Caki2 (cell line): ENCODE data around the gene LRFN2. TPM values are rescaled to one million over a fixed set of nuclear protein-coding genes. Genes with fewer than 3 reads are reported as not detected.

Experiments used
- DNase-seq: peaks from one replicate; pipeline ENCODE4 v3.0.0-alpha.2; 2015; ENCODE audit warnings: low read depth
- in situ Hi-C: cut with HindIII; loops from 2 replicates; pipeline ENCODE4 v1.10.0; 2016; ENCODE audit warnings: low sequenced_read_pairs, low pct_unique_long_range_greater_than_20kb, mixed read lengths
- total RNA-seq: library from RNA; depleted of rRNA; stranded (reverse); fragments of >200 nt; shearing (Covaris generic); gene quantifications from 2 replicates; pipeline ENCODE4 v1.2.3, GENCODE V29; 2014; ENCODE audit warnings: low replicate concordance

LRFN2 gene
- total RNA-seq, 1 experiment from 2014 or later: not detected

DNA sequence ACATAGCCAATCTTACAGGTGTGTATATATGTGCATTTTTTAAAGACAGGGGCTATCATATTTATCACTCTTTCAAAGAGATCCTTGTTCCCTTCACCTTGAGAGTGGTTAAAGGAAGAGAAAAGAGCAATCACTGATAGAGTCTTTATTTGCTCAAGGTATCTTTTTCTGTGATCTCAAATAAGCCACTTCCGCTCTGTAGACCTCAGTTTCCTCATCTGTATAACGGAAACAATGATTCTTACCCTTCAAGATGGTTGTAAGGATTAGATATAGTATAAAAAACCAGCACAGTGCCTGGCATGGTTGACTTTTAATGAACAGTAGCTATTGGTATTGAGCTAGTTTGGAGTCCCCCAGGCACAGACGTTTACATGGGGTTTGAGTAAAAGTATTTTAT lies 10.1 kb upstream of the LRFN2 start:
- DNase-seq: no peak
- in situ Hi-C loops: no loop called here

DNA sequence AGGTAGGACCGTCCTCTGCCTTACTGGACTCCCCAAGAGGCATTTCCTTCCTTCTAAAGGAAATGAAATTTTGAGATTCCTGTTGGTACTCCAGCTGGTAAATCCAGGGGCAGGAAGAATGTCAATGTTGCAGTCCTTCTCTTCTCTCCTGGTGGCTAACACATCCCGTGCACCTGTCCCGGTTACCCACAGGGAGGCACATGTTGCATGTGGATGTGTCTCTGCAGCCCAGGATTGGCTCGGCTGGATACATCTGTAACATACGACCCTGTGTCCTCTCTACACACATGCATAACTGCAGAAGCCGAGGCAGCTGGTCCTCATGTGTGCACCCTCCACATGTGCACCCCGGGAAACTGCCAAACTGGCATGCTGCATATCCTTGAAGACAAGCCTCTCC lies 1.3 kb upstream of the LRFN2 start:
- no peak for DNase-seq
- in situ Hi-C loops: no loop called here

DNA sequence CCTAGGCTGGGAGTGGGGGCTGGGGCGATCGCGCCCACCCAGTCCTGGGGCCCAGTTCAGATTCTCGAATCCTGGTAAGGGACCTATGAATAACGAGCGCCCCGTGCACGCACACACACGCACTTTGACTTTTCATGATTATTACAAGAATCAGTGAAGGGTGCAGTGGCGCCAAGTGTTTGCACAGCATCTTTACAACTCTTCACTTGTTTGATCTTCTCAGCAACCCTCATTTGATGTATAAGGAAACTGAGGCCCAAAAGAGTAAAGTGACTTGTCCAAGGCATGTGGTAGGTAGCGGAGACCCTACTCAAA lies 863 bp upstream of the LRFN2 start:
- no peak for DNase-seq
- in situ Hi-C loops: no loop called here

DNA sequence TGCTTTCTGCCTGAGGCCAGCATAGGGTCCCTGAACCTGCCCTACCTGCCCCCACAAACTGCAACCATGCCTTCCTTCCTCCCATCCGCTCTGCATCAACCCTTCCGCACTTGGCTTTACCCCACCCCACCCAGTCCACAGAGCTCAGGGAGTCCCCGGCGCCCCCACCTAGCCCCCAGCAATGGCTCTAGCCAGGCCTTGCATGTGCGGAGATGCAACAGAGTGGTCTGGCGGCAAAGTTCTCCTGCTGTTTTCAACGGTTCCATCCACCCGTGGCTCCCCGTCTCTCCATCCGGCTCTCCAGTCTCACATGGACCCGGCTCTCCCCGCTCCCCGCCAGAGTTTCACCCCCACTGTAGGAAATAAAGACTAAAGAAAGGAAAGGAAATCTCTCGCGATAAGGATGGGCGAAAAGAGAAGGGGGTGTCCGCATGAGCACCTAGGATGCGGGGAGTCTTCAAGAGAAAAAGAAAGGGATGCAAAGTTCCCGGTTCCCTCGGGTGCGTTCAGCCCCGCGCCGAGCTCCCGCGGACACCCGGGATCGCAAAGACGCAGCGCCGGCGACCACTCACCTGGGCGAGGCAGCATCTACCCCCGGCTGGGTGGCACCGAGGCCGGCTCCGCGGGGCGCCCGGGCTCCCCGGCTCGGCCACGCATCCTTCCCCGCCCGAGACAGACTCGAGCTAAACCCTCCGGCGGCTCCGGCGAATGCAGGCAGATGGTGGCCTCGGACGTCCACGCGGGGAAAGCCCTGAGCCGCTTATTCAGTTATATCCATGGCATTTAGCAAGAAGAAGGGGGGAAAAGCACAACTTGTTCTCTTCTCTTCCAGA lies 579 bp downstream of the LRFN2 start:
- no peak for DNase-seq
- in situ Hi-C loops: no loop called here

DNA sequence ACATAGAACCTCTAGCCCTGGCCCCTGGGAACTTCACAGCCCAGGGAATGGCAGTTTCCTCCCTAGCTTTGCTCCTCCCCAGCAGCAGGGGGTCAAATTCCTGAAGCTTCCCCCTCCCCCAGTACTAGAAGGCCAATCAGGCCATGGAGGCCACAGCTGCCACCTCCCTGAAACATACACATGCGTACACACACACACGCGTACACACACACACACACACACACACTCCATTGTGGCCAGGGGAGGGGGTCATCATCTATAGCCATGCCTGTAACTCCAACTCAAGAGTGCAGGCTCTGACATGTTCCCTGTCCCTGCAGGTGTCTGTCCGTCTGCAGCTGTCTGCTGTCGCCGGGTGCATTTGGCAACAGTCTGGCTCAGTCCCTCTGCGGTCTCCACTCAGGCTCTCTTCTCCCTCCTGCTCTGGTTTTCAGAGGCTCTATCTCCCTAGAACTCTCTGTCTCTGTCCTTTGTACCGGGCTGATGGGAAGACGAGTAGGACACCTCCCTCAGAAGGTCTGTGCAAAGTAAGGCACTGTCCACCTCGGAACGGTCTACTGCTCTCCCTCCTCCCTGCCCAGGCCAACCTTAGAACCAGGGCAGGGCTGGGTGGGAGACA lies 1.4 kb downstream of the LRFN2 start:
- no peak for DNase-seq
- in situ Hi-C loops: no loop called here

DNA sequence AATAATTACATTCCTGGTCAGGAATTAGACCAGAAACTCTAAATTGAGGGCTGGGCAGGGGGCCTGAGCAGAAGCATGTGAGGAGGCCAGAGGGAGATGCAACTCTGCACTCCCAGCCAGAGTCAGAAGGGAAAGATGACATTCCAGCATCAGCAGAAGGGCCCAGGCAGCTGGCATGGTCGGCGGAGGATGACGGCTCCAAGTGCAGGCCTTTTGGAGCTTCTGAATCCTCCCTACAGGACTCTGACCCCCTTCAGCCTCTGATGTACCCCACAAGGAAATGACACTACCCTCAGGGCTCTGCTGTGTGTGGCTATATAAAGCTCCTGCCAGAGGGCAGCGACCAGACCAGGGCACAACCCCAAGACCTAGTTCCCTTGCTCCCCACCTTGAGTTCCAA lies 1.9 kb downstream of the LRFN2 start:
- in situ Hi-C loops: no loop called here

DNA sequence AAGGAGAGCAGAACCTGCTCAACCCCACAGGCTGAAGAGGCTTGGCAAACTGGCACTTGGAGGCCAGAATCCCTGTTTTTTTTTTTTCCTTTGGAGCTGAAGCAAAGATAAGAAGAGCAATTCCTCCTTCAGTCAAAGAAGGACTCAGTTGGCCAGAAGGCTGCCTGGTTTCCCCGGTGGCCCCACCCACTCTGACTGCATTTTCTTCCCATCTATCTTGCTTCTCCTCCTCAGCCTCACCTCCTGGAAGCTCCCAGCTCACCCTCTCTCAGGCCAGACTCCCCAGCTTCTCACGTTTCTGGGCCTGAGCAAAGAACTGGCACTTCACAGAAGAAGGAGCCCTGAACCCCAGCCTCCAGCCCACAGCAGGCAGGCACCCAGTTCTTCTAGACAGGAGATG lies 2.4 kb downstream of the LRFN2 start:
- in situ Hi-C loops: no loop called here
- DNase-seq: no peak

More for the DNA sequence above, 1.9 kb downstream of the LRFN2 start:
- no peak for DNase-seq

DNA sequence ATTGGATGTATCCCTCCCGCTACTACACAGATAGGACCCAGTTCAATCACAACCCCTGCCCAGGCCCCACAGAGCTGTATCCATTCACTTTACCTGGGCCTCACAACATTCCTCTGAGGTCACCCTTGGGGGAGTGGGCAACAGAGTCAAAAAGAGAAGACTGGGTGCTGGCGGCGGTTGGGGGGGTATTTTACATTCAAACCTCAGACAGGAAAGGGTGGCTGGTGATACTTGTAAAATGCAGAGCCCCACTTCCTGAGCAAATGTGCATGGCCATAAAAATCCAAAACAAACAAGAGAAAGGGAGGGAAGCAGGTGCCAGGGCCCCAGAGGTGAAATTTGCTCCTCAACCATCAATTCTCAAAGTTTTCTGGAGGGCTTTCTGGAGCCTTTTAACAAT lies 3.5 kb downstream of the LRFN2 start:
- in situ Hi-C loops: no loop called here
- DNase-seq: no peak

DNA sequence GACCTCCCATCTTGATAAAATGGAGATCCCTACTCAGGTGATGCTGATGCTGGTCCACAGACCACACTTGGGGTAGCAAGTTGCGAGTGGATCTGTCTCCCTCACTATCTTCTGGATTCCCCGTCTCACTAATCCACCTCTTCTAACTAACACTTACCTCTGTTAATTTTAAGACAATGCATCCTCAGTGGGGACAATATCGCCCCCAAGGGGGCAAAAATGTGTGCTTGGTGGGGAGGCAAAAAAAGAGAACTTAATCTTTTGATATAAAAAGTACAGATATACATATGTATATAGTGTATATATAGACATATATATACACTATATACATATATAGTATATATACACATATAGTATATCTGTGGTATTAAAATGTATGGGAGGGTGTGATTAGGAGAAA lies 4.3 kb downstream of the LRFN2 start:
- in situ Hi-C loops: no loop called here
- no peak for DNase-seq

DNA sequence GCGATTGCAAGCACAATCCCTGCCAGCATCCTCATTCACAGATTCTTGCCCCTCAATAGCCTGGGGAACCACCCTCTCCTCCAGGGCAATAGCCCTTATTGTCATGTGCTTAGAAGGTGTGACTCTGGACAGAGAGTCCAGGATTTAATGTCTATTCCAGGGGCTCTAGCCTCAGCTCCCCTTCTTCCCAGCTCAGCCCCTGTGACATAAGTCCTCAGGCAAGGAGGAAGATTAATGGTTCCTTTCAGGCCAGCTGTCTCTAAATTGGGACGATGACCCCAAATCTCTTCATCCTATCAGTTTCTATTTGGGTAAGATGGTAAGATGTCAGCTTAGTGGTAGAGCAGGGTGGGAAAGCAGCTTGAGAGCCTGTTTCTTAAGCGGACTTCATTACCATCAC lies 8.1 kb downstream of the LRFN2 start:
- DNase-seq: no peak
- in situ Hi-C loops: no loop called here

DNA sequence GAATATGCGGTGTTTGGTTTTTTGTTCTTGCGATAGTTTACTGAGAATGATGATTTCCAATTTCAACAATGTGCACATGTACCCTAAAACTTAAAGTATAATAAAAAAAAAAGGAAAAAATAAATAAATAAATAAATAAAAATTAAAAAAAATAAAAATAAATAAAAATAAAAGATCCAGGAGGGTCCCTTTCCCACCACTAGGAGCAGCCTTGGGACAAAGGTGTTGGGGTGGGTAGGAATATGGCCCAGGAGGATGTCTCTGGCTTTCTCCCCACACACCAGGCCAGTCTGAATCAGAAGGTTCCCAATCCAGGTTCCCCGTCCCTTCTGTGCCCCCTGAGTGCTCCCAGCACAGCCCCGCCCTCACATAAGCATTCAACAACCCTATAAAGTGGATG lies 9.5 kb downstream of the LRFN2 start:
- no peak for DNase-seq
- in situ Hi-C loops: no loop called here

DNA sequence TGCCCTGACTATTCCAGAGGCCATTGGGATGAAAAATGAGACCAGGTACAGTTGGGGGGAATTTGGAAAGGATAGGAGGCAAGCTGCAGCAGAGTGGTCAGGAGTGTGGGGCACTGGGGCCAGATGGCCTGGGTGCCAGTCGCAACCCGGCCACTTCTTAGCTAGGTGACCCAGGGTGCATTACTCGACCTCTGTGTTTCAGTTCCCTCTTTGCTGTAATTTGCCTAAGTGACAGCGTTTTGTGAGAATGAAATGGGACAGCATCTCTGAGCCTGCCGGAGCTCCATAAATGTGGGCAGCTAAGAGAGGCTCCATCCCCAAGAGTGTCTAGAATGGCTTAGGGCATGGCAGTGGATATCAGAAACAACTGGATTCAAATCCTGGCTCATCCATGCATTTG lies 13.9 kb downstream of the LRFN2 start:
- in situ Hi-C loops: no loop called here

DNA sequence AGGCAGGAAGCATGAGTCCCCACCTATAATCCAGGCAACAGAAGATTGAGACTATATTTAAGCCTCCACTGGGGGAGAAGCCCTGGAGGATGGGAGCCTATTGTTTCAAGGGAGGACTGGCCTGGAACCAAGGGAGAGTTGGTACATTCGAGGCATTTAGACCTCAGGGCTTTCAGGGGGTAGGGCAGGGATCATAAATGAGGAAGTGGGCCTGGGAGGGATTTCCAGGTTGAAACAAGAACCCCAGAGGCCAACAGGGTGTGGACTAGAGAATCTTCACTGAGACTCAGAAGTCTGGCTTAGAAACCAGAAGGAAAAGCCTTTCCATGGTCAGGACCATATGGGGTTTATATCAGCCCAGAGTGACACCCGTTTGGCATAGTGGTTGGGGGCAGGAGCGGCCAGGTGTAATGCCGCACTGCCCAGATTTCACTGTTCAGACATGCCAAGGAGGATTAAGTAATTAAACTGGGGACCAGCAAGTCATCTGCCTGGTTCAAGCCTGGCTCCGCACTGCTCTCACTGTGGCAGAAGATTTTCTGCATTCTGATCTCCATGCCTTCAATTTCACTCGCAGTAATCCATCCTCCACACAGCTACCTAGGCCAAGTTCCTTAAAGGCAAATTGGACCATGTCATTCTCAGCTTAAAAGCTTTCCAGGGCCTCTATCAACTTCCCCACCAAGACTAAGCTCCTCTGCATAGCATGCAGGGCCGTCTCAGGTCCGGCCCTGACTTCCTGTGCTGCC lies 17.8 kb downstream of the LRFN2 start:
- in situ Hi-C loops: no loop called here
- DNase-seq: no peak

More for the DNA sequence above, 13.9 kb downstream of the LRFN2 start:
- DNase-seq: no peak

DNA sequence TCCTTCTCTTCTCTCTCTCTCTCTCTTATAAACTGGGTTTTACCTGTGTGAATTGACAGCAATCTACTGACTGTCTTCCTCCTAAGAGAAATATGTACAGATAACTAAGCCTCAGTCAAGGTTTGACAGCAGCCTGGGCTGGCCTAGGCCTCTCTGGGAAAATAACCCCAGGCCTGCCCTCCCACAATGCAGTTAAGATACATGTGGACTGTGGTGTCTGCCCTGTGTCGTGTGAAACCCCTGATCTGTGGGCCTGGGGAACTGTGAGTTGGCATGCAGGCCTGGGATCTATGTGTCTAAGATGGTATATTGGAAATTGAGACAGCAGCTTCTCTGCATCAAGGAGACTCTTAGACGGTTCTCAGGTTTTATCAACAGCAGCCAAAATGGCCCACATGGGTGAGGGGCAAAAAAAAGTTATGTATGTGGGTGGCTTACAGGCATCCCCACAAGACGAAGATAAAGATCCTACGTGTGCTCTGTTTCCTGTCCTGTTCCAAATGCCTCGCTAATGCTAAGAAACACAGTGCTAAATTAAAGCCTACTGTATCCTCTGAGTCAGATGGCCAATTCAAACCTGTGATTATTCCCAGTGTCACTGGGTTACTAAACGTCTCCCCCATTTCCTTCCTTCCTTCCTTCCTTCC lies 19.0 kb downstream of the LRFN2 start:
- in situ Hi-C loops: no loop called here
- DNase-seq: no peak

DNA sequence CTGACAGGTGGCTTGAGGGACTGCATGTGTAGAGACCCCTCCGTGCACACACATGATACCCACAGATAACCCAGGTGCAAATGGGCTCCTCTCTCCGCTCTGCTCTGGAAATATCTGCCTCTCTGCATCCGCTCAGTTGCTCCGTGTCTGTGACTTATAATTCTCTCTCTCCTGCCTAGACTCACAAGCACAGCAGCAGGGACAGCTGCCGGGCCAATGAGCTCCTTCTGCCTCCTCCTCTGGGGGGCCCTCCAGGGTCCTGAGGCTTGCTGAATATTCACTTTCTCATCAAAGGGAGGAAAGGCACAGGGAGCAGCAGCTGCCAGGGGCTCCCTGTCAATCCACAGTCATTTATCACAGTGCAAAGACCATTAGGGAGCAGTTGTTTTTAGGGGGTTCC lies 24.1 kb downstream of the LRFN2 start:
- in situ Hi-C loops: no loop called here
- no peak for DNase-seq

DNA sequence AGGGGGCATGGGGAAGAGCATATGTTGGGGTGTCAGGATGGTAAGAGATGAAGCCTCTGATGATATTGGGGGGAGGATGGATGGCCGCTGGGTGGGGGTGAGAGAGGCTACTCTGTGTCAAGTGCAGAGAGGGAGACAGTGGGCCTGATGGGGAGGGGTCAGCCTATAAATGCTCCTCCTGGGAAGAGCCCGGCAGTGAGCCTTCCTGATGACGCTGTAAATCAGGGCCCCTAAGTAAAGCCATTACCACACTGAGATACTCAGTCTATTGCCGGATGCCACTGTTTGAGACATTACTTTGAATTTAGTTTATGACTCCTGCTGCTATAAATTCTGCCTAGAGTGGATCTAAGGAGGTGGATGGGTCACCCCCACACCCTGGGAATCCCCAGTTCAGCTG lies 28.1 kb downstream of the LRFN2 start:
- in situ Hi-C loops: no loop called here
- DNase-seq: no peak

DNA sequence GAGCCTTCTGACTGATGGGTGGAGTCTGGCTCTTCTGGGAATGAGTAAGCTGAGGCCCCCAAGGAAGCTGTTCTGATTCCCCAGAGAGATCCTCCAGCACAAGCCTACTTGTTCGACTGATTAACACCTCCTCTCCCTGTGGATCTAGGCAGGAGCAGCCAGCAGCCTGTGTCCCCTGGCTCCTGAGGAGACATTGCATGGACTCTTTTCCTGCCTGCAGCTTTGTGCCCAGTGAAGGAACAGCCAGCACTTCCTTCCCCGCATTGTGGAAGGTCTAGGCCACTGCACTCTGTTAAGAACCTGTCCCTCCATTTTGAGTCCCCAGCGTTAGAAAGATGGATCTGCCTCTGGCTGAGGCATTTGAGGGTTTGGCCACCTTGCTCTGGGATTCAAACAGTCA lies 29.1 kb downstream of the LRFN2 start:
- no peak for DNase-seq
- in situ Hi-C loops: no loop called here

DNA sequence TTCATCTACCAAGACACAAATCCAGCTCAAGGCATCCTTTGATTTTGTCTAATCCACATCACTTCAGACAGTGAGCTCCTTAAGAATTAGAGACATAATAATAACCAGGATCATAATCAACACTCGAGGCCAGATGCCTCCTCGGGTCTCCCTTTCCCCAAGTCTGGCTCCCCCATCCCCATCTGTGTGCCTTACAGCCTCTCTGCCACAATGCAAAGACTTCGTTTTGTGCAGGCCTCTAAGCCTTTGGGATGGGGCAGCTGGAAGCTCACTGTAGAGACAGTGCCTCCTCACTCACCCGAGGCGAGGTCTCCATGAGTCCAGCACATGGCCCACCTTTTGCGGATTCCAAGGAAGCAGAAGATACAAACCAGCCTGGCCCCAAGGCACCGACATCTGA lies 30.3 kb downstream of the LRFN2 start:
- no peak for DNase-seq
- in situ Hi-C loops: no loop called here

DNA sequence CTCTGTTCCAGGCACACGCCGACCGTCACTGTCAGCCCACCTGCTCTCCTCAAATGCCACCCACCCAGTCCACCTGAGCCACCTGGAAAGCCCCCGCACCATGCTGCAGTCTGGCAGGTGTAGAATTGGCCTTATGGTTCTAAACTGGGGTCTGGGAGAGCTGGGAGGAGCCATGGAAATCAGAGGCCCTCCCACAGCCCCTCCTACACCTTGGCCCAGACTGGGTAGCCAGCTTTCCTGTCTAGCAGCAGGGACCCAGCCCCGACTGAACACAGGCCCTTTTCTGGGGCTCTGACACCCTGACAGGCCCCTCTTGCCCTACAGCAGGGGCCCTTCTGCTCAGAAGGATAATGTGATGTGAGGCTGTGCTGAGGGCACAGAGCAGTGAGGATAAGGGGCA lies 31.1 kb downstream of the LRFN2 start:
- DNase-seq: no peak

More for the DNA sequence above, 31.1 kb downstream of the LRFN2 start:
- in situ Hi-C loops: no loop called here
